Limb (tissue), 2 donors: Measurements from ENCODE around the gene SH3GLB1.
A peak's percentile ranks its signal among the peaks of the same experiment; 100 is the strongest.

Experiments used
- DNase-seq, 2 donors: peaks; one replicate each; pipeline ENCODE4 v3.0.0-alpha.2; 2016; ENCODE audit errors: extremely low spot score in 2 of 2

Gene SH3GLB1

DNA sequence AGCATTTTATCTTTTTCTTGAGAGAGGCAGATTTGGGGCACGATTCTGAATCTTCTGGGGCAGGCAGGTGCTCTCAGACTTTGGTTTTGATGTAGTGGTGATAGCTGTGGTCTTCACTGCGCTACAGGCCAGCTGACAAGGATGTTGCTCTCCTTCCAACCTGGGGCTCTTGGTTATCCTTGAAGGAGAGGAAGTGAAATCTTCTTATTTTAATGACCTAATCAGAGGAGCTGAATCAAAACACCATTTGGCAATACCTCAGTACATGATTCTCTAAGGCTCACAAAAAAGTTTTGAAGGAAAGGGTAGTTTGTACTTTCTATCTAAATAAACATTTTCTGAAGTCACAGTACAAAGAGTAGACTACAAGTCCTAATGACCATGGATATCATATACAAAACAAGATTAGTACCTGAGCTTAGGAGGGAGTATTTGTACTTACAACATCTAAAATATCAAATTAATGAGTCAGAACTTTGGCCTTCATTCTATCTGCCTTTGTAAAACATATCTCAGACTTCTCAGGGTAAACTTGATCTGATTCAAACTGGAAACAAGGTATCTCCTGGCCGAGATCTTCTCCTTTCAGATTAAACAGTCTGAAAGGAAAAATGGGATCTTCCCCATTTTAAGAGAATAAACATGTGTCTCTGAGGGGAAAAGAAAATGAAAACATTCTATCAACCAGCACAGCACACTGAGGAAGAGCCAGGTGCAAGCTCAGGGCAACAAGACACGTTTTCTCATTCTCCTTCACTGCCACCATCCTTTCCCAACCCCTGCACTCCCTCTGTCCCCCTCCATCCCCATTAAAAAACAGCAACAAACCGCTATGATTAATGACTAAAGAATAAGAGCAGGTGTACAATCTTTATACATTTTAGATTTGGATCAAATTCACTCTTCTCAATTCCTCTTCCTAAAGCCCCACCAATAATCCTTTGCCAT lies 69.2 kb downstream of the SH3GLB1 start:
- no peak for DNase-seq

DNA sequence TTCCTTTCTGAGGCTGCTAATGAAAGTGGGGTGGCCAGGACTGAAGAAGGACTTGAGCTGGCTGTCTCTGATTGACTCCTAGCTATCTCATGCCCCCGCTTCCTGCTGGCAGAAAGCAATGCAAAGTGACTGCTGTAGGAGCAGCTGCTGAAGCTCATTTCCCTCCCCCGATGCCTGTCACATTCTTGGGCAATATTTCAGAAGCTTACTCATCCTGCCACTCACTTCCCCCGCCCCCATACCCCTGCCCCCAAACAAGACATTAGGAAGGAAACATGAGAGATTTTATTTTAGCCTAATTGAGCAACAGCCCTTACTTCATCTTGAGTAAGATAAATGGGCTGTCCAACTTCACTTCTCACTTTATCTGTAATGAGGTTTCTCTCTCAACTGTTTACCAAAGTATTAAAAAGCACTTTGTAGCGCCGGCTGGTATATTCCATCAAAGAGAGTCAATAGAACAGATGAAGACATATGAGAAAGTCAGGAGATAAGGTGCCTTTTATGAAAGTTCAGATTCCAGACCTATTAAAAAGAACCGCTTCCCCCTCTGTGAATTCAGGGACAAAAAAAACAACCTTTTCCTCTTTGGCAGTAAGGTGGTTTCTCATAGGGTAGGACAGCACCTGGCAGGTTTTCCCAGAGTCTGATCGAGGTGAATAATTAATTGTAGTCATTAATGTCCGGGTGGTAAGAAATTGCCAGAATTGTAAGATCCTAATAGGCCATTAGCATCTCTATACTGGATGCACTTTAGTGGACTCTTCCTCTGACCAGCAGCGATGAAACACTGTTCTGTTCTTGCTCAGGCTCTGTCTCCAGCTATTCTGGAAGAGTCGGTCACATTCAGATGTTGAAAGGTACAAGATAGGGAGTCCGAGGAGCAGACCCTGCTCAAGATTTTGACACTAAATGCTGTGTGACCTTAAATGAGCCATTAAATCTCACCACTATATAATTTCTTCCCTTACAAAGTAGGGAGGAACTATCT lies 70.2 kb downstream of the SH3GLB1 start:
- peak; percentile 54 to 62 for DNase-seq

DNA sequence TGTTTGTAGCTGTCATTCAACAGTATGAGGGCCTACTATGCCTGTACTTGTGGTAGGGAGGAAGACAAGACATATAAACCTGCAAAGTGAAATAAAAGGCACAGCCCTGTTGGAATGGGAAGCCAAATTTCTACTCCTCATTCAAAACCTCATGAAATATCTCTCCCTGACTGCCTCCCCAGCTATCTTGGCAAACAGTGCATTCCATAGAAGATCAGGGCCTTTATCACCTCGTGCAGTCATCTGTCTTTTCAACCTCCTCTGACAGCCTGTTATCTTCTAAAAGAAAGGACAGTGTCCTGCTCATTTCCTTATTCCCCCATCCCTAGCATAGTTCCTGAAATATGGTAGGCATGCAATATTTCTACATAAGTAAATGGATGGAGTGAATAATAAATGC lies 71.0 kb downstream of the SH3GLB1 start:
- DNase-seq = no peak

DNA sequence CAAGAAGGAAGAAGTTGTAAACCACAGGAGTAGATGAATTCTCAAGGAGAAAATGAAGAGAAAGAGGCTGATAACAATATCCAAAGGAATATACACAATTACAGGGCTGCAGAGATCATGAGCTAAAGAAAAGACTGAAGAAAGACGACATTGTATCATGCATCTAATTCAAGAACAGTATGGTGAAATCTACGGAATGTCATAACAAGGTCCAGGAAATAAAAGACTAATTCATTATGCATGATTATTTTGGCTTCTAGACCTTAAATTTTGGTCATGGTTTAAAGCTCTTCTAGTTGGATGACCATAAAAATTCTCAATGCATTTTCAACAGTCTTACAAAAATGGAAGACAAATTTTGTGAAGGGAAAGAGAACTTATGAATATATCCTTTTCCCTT lies 71.7 kb downstream of the SH3GLB1 start:
- no peak for DNase-seq

DNA sequence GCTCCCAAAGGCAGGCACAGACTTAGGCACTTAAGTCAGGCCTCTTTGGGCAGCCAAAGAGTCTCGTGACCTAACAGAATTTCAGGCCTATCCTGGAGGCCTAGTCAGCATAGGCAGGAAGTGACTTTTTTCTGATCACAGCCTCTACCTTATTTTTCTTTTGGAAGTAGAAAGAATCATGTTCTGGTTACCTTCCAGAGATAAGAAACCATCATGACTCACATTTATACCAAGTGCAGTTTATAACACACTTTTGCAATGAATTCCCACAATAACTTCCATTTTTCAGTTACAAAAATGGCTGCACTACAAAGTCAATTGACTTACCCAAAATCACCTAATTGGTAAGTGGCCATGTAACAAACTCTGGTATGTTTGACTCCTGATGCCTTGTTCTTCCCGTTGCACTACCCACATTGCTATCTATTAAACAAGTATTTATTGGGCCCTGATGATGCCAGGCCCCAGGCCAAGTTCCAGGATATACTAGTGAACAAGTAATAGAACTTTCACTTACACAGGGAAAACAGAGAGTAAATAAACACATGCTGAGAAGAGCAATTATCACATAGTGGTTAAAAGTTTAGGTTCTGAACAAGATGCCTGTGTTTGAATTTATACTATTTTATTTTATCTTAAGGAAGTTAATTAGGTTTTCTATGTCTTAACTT lies 74.3 kb downstream of the SH3GLB1 start:
- no peak for DNase-seq

DNA sequence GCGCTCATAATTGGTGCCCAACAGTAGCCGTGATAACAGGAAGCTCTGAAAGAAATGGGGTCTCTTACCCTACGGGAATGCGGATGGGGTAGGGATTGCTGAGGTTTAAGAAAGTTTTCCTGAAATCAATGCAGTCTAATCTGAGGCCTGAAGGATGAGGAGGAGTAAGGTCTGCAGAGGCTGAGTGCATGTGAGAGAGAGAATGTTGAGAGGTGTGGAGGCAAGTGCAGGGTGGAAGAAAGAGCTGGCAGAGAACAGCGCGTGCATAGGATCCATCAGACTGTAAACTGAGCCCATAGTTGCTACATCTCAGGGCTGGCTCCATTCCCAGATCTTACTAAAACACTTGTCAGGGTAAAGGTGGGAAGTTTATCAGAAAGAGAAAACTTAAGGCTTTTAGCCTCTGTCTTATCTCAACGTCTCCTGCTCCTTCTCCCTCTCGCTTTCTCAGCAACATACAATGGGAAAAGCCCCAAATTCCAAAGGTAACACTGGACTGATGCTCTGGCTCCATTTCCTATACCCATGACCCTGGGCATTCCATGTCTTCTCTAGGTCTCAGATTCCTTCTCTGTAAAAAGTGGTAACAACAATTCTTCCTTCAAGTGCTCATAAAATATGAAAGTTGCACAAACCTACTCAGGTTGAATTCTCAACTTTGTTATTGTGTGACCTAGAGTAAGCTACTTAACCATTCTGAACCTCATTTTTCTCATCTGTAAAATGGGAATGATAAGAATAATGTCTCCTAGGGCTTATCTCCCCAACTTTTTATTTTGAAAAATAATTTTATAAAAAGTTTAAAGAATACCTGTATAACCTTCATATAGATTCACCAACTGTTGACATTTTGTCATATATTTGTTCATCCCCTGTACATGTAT lies 75.2 kb downstream of the SH3GLB1 start:
- DNase-seq = no peak

DNA sequence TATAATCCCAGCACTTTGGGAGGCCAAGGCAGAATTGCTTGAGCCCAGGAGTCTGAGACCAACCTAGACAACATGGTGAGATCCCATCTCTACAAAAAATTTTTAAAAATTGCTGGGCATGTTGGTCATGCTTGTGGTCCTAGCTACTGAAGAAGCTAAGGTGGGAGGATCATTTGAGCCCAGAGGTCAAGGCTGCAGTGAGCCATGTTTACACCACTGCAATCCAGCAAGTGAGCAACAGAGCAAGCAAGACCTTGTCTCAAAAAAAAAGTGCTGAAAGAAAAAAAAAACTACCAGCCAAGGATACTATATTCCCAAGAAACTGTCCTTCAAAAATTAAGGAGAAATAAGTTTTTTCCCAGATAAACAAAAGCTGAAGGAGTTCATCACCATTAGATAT lies 78.1 kb downstream of the SH3GLB1 start:
- DNase-seq = no peak

DNA sequence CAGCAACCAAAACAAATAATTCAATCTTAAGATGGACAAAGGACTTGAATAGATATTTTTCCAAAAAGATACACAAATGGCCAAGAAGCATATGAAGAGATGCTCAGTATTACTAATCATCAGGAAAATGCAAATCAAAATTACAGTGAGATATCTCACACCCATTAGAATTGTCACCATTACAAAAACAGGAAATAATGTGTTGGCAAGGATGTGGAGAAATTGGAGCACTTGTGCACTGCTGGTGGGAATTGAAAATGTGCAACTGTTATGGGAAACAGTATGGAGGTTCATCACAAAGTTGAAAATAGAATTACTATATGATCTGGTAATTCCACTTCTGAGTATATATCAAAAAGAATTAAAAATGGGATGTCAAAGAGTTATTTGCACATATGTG lies 83.2 kb downstream of the SH3GLB1 start:
- no peak for DNase-seq

DNA sequence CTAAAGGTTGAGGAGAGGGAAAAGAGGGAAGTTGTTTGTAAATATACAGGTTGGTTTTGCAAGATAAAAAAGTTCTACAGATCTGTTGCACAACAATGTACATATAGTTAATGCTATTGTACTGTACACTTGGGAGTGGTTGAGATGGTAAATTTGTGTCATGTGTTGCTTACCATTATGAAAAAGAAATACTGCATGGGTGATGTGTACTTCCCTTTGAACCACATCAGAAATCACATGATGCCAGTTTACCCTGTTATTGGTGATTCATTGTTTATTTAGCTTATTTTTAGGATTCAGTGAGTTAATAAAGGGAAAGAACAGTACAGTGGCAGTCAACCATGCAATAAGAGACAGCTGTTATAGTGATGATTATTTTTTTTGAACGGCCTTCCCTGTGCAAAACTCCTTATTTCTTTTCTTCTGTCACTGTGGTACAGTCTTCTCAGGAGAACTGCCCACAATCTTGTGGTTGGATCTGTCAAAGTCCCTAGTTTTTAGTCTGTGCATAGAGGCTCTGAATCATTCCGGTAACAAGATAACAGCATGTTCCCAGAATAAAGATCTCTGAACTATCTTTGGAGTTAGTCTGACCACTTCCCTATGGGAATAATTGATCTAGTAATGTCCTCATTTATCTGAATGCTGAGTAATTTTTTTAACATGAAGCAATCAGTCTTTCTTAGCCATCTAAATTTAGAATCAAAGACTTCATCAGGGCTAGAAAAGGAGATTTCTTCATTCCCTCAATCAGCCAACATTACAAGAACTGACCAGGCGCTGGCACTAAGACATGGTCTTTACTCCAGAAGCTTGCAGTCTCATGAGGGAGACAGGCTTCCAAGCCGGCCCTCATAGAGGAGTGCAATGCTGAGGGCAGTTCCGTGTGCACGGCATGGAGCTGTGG lies 84.2 kb downstream of the SH3GLB1 start:
- DNase-seq = no peak

DNA sequence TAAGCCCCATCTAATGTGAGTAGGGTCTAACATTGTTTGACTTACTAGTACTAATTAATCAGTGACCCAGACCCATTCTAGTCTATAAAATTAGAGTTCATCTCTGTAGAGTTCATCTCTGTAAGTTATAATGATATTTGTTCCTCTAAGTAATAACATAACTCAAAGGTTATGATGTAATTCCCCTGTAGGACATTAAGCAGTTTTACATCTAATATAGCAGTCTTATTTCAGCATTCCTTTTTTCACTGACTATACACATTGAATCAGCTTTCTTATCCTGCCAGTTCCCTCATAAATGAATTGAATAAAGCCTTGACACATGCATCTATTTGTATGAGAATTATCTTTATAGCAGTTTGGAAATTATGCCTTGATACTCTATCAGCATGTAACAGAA lies 90.9 kb downstream of the SH3GLB1 start:
- no peak for DNase-seq
